Stimulated activated CD8-positive, alpha-beta memory T cell treated with anti-CD3 and anti-CD28 coated beads, Interleukin-2, amount 100 ng/mL, for 1 hour (primary cell): ENCODE results near the gene EMC6.
"Not testable (repeated sequence)": the region's sequence is repeated elsewhere in the genome, so short reads cannot be mapped to it uniquely, and the experiment has no call there.

Source experiments
- DNase-seq, 2 donors: peaks; one replicate each; pipeline ENCODE4 v3.0.0-alpha.2; 2020; ENCODE audit warnings: low read depth in 2 of 2

EMC6 gene

DNA sequence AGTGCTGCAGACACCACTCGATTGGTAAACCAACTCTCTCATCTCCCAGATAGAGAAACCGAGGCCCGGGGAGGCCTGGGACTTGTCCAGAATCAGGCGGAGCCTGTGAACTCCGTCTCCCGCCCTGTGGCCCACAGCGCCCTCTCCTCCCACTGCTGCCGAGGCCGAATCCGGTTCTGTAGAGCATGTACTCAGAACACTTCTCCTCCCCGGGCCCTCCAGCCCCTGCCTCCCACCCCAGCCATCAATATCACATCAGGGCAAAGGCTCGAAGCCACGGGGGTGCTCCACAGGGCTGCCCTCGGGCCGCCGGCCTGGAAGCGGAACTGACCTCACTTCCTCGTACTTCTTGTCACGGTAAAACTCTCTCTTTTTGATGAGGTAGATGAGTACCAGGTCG is 13.0 kb downstream of the EMC6 start:
- DNase-seq, result no peak

DNA sequence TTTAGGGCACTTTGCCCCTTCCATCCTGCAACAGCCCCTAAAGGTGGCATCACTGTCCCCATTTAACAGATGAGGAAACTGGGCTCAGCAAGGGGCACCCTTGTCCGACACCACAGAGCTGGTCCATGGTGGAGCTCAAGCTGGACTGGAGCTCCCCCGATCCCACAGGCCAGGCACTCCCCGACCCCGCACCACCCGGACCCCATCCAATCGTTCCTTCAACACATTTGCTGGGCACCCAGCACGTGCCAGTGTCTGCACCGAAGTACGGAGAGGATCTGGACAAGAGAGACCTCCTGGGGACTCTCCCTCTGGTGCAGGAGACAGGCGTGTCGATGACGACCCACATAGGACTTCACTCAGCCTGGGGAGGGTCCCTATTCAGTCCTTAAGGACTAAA is 13.4 kb downstream of the EMC6 start:
- DNase-seq, result no peak

DNA sequence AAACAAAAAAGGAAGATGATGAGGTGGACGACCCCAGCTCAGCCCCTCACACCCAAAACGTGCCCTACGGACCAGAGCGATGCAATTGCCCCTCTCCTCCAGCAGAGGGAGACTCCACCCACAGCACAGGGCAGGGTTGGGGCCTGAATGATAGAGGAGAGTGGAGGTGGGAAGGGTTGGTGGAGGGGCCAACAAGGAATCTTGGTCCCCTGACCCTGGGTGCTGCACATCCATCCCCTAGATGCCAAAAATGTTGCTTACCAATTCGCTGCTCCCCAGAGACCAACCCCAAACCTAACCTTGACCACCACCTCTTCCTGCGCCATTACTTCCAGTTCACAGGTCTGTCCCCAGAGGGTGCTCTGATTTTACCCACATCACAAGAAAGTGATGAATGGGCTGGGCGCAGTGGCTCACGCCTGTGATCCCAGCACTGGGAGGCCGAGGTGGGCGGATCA is 14.5 kb downstream of the EMC6 start:
- peak in 1 of 2 donors; percentile 38 for DNase-seq

DNA sequence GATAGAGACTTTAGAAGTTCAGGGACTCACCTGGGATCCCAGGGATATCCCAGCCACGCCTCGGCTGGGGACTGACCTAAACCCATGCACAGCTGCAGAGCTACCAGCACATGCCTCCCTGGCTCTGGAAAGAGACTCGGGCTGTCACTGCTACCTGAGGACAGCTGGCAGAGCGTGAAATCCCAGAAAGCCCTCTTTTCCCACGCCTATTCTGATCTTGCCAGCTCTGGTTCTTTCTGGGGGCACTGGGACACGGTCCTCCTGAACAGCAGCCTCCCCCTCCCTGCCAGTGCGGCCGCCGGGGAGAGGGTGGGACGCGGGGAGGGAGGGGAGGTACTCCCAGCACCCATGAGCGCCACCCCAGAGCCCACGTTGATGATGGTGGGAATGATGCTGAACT is 16.6 kb downstream of the EMC6 start:
- DNase-seq, result no peak

DNA sequence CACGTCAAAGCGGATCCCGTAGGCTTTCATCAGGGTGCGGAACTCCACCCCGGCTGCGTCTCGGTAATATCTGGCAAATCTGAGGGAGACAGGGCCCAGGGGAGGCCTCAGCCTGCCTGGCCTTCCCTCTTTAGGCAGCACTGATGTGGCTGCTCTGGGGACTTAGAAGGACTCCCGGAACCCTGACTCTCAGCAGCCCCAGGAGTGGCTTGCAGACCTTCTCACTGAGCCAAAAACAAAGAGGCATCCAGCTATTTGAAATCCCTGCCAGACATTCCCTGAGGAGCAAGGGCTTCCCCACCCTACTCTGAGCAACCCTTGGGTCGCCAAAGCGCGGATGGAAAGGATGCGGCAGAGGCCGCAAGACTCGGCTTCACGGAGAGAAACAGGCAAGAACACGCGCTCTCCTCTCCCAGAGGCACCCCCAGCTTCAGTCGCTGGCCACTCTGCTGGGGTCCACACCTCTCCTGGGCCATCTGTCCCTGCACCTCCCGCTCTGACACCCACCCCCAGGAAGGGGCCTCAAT is 19.5 kb downstream of the EMC6 start:
- no peak for DNase-seq

DNA sequence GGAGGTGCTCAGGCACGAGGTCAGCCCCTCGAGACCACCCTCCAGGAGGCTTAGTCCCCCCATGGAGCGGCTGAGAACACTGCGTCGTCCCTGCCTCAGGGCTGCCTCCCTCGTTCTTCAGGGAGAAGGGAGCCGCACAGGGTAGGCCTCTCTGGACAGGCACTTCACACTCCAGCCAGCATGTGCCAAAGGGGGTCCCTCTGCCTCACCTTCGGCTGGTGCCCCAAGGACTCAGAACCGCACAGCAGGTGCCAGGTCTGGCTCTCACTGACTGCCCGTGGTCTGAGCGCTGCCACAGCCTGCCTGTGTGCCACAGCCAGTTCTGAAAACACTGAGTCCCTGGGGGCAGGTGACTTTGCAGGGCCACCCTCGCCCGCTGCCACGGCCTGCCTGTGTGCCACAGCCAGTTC is 20.2 kb downstream of the EMC6 start:
- DNase-seq, result no peak

DNA sequence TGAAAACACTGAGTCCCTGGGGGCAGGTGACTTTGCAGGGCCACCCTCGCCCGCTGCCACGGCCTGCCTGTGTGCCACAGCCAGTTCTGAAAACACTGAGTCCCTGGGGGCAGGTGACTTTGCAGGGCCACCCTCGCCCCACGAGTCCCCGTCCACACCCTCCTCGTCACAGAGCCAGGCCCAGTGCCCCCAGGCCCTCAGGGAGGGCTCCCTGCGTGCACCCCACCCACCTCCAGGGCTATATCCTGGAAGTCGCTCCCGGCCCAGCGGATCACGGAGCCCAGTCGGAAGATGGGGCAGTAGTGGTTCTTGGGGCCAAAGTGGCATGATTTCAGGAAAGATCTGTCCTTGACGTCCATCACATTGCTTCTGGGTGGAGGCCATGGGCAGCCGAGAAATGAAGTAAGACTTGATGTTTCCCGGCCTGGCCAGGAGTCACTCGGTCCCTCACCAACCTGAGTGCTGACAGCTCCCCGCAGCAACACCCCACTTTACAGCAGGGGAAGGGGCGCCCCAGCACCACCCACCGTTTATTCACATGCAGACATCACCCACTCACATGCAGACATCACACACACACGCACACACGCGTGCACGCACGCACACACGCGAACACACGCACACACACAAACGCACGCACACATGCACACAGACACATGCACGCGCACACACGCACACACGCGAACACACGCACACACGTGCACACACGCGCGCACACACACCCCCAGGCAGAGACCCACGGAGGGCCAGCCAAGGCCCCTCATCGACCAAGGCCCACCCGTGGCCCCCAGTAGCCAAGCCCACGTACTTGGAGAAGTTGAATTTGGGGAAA is 20.9 kb downstream of the EMC6 start:
- no peak for DNase-seq

DNA sequence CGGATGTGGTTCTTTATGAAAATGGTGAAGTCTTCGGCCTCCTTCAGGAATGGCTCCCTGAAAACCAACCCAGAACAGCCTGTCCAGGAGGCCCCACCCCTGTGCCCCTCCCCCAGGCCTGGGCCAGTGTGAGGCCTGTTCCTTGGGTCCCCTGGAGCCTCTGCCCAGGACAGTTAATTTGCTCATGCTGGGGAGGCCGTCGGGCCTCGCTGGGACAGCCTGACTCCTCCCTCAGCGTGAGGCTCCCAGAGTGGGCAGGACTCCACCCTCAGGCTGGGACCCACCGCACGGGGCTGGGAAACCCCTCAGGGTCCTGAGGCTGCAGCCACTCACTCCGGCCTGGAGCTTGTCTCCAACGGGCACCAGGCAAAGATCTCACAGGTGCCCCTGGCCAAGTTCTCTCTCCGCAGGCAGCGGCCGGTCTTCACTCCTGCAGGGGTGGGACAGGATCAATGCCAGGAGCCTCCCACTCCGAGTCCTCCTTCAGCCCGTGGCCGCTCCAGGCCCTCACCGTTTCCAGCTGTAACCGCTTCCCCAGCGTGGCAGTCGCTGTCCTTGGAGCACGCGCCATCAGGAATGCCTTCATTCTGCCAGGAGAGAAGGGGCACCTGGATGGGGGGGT is 21.6 kb downstream of the EMC6 start:
- DNase-seq, result no peak

DNA sequence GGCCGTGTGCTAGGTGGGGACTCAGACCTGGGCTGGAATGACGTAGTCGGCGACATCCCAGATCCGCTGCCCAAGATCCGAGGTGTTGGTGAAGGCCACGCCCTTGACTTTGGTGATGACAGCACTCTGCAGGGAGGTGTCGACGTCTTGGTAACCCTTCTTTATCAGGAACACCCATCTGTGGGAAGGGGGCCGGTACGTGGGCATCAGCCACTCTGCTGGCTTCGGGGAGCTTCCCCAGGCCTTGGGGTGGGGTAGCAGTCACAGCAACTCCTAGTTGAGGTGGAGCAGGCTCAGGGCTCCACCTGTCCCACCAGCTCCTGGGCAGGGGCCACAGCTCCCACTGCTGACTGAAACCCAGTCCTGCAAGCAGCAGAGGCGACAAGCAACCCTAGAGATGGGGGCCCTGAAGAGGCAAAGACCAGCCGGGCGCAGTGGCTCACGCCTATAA is 23.0 kb downstream of the EMC6 start:
- no peak for DNase-seq

DNA sequence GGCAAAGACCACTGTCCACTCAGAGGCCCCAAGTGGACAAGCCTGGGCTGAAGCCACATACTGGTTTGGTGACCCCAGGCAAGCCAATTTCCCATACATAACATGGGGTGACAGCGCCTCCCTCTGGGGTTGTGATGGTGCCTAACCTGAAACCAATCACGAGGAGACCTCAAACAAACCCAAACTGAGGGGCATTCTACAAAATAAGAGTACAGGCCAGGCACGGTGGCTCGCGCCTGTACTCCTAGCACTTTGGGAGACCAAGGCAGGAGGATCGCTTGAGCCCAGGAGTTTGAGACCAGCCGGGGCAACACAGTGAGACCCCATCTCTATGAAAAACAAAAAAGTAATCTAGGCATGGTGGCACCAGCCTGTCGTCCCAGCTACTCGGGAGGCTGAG is 23.7 kb downstream of the EMC6 start:
- DNase-seq, result no peak

DNA sequence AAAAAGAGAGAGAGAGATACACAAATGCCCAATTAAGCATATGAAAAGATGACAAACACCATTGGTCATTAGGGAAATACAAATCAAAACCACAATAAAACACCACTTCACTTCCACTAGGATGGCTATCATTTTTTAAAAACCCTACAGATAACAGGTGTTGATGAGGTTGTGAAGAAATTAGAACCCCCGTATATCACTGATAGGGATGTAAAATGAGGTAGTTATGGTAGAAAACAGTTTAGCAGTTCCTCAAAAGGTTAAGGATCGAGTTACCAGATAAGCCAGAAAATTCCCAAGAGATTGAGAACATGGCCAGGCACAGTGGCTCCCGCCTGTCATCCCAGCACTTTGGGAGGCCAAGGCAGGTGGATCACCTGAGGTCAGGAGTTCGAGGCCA is 24.5 kb downstream of the EMC6 start:
- DNase-seq, result no peak

DNA sequence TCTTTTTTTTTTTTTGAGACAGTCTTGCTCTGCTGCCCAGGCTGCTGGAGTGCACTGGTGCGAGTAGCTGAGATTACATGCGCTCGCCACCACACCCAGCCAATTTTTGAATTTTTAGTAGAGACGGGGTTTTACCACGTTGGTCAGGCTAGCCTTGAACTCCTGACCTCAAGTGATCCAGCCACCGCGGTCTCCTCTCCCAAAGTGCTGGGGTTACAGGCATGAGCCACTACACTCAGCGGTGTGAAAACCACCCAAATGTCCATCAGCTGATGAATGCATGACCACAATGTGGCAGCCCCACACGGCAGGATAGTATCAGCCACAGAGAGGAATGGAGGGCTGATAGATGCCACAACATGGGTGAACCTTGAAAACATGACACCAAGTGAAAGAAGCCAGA is 25.2 kb downstream of the EMC6 start:
- DNase-seq, result peak in 1 of 2 donors; percentile 14

DNA sequence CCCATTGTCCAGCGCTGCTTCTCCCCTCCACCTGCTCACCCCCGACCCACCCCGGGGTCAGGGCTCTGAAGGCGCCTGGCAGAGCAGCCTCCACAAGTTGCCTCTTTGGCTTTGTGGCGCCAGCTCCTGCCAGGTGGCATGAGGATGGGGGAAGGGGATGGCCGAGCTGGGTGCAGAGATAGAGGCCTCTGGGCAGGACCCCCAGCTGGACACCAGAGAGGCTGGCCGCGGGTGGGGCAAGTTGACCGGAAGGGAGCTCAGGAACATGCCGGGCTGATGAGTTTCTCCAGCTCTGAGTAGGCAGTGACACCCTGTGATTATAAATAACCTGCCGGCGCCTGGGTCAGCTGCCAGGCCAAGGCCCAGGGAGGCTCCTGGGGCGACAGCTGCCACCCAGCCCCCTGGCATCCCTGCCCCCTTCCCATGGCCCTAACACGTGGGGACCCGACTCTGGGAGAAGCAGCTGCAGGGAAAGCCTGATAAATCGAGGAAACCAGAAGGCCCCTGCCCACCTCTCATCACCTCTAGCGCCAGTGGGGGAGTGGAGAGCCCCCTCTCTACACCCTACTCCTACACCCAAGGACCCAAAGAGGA is 26.6 kb downstream of the EMC6 start:
- DNase-seq, result no peak

DNA sequence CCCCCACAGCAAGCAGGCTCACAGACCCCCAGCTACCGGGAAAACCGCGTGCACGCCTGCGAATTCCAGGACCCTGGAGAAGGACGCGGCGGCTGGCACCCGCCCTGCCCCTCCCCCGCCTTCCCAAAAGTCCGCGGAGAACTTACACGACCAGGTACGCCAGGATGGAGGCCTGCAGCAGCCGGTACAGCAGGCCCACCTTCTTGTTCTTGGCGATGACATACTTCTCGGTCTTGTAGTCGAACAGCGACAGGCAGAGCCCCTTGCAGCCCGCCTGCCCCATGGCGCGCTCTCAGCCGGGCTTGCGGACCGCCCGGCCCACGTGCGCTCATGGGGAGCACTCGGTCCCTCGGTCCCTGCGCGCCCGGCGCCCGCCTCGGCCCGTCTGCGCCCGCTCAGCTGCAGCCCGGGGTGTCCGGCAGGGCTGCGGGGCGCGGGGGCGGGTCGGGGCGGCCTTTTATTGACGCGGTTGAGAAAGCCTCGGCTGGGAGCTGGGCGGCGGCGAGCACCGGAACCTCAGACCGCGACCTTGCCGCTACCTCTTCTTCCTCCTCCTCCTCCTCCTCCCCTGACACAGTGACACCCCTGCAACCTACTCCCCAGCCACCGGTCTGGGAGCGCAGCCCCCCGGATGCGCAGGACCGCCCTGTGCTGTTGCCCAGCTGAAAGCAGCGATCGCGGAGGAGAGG is 27.3 kb downstream of the EMC6 start, which contains the start of gene P2RX5:
Gene P2RX5 (minus strand): TSS at position 433 of the 689 bp plus-strand sequence. CDS start 150 bp downstream, at position 283.
- DNase-seq, result no peak

DNA sequence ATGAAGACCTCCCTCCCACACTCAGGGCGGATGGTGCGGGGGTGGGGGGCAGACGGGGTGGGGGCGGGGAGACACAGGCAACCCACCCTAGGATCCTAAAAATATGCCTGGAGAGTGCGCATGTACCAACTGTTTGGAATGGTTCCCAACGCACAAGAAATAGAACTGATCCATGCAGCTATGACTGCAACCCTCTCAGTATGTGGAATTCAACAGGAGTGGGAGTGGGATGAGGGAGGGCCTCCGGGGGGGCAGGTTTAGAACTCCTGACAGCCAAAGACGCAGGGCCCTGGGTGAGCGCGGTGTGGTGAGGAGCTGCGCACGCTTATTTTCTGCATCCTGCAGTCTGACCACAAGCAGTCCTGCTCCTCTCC is 28.5 kb downstream of the EMC6 start:
- no peak for DNase-seq

DNA sequence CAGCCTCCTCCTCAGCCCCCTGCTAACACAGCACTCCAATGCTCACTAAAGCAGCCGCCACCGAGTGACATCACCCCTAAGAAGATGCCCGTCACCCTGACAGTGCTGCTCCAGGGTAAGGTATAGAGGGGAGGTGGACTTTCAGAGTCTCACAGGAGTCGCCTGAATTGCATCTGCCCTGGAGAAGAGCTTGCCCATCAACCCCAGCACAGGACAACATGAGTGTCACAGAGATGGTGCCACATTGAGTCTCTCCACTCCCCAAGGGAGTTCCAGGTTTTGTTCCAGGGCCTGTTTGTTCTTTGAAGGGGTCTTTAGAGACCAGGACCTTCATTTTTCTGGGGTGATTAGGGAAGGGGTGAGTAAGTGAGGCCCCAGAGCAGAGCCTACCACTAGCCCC is 29.5 kb downstream of the EMC6 start:
- DNase-seq, result no peak

DNA sequence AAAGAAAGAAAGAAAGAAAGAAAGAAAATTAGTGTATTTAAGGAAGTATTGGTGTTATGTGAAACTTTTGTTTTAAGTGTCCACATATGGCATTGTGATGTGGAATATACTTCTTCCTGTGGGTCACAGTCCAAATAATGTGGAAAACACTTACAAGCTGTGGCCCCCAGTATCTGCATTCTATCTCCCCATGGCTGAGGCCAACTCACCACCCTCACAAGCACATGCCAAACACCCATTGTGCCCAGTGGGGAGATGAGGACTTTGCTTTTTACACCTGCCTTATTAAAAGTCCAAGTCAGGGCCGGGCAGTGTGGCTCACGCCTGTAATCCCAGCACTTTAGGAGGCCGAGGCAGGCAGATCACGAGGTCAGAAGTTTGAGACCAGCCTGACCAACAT is 31.3 kb downstream of the EMC6 start:
- DNase-seq, result no peak

DNA sequence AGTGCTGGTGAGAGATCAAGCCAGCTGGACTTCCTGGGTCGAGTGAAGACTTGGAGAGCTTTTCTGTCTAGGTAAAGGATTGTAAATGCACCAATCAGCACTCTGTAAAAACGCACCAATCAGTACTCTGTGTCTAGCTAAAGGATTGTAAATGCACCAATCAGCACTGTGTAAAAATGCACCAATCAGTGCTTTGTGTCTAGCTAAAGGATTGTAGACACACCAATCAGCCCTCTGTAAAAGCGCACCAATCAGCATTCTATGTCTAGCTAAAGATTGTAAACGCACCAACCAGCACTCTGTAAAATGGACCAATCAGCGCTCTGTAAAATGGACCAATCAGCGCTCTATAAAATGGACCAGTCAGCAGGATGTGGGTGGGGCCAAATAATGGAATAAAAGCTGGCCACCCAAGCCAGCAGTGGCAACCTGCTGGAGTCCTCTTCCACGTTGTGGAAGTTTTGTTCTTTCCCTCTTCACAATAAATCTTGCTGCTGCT is 33.5 kb downstream of the EMC6 start:
- DNase-seq, result not testable (repeated sequence)

DNA sequence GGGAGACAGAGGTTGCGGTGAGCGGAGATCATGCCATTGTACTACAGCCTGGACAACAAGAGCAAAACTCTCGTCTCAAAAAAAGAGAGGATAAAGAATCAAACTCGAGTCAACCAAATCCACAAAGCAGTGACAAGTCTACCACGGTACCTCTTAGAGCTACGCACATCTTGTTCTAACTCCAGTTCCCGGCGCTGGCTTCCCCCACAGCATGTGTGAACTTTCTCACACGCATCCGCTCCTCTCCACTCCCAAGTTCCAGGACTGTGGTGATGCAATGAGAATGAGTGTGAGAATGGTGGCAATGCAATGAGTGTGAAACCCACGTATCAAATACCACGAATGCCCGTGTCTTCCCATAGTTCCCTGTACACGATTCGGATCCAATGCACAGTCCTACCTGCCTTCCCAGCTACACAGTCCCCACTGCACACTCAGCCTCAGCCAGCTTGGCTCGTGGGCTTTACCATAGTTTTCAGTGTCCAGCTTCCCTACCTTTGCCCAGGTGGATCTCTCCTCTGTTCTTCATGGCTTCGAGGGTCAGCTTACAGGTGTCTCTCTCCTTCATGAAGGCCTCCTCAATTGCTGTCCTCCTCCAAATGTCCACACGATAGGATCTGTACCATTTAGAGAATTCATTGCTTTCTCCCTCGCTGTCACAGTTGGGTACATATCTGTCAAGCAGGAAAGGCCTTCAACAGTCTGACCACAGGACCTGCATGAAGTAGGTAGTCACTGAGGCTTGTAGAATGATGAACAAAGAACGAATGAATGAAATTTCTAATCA is 36.5 kb downstream of the EMC6 start:
- DNase-seq, result no peak

DNA sequence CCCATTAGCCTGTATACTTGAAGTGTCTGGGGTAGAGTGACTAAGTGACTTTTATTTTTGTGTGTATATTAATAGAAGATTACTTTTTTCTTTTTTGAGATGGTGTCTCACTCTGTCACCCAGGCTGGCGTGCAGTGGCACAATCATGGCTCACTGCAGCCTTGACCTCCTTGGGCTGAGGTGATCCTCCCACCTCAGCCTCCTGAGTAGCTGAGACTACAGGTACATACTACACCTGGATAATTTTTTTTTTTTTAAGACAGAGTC is 37.0 kb downstream of the EMC6 start:
- DNase-seq, result not testable (repeated sequence)

DNA sequence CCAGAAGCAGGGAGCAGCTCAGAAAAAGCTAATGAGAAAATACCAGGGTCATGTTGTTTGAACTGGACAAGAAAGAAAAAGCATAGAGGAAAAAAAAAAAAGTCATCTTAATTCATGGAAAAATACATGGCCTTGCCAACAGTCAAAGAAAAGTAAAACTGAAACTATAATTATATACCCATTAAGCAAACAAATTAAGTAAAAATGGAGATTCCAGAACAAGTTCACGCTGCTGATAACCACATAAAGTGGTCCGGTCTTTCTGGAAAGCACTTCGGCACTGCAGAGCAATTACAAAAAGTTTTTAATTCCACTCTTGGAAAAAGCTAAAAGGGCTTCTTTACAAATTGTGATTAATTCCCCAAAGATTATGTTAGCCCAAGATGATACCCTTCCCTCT is 39.8 kb downstream of the EMC6 start:
- no peak for DNase-seq
